Testis (tissue), 2 donors: ENCODE results near the gene C1QBP.

ENCODE experiments used
- POLR2A ChIP-seq: fragments of 450-650 bp; IDR thresholded peaks from one replicate; pipeline ENCODE4 v1.6.1; 2017; ENCODE audit warnings: antibody characterized with exemption, mild to moderate bottlenecking, moderate library complexity
- TF ChIP-seq, protein P1 (sequence below), 3 experiments: fragments of 450-650 bp in 2 of 3; fragments of 200-600 bp in 1 of 3; sonication (generic) in 1 of 3; IDR thresholded peaks; one replicate each; pipeline ENCODE4 v1.5.1; 2016 to 2019; ENCODE audit warnings: antibody characterized with exemption in 3 of 3, mild to moderate bottlenecking in 2 of 3, moderate library complexity in 1 of 3

GRCh38 chr17:5481451-5481850, 42.5 kb upstream of the C1QBP start:
- TF ChIP-seq POLR2A = no peak
- TF ChIP-seq, protein P1, sequence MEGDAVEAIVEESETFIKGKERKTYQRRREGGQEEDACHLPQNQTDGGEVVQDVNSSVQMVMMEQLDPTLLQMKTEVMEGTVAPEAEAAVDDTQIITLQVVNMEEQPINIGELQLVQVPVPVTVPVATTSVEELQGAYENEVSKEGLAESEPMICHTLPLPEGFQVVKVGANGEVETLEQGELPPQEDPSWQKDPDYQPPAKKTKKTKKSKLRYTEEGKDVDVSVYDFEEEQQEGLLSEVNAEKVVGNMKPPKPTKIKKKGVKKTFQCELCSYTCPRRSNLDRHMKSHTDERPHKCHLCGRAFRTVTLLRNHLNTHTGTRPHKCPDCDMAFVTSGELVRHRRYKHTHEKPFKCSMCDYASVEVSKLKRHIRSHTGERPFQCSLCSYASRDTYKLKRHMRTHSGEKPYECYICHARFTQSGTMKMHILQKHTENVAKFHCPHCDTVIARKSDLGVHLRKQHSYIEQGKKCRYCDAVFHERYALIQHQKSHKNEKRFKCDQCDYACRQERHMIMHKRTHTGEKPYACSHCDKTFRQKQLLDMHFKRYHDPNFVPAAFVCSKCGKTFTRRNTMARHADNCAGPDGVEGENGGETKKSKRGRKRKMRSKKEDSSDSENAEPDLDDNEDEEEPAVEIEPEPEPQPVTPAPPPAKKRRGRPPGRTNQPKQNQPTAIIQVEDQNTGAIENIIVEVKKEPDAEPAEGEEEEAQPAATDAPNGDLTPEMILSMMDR (IDR thresholded peaks at IDR 0.05) = no peak
